ENCODE results near the gene LRP1.

LRP1 gene

GRCh38 chr12:57238854-57239554 is 110.7 kb downstream of the LRP1 start:
- H3K36me3 ChIP-seq (ENCODE audit: insufficient read depth, low read length): peaks cover 8% of the 10 kb centered on the region
- no peak for DNase-seq (ENCODE audit: low read depth, low spot score)
- TF ChIP-seq FOXP2 (optimal IDR thresholded peaks at IDR 0.05; ENCODE audit: control extremely low read depth, extremely low read length, insufficient read depth): no peak
- TF ChIP-seq POLR2AphosphoS5 (IDR thresholded peaks at IDR 0.05; ENCODE audit: borderline replicate concordance, low read depth, low read length): peak; percentile 14; the same call in 1 of the 2 replicates
- H3K27ac ChIP-seq: no peak overlapping the region
- peak overlapping the region; percentile 84 for H3K4me3 ChIP-seq
- H3K9ac ChIP-seq (ENCODE audit: insufficient read length): peak overlapping the region; percentile 83
- H3K9me3 ChIP-seq (ENCODE audit: low read depth, low read length): no peaks in the 10 kb centered on the region

GRCh38 chr12:57239587-57240065 is 111.3 kb downstream of the LRP1 start:
- Histone ChIP-seq H3K4me3 (peak overlapping the region; percentile 84), H3K27ac (no peak overlapping the region), H3K9ac (ENCODE audit: insufficient read length) (peak overlapping the region; percentile 83), H3K9me3 (ENCODE audit: low read depth, low read length) (no peaks in the 10 kb centered on the region), H3K36me3 (ENCODE audit: insufficient read depth, low read length) (peaks cover 1% of the 10 kb centered on the region; the same call in 1 of the 2 replicates)
- no peak for TF ChIP-seq FOXP2 (optimal IDR thresholded peaks at IDR 0.05; ENCODE audit: control extremely low read depth, extremely low read length, insufficient read depth)
- no peak for TF ChIP-seq EZH2 (IDR thresholded peaks at IDR 0.05)
- TF ChIP-seq POLR2AphosphoS5 (IDR thresholded peaks at IDR 0.05; ENCODE audit: borderline replicate concordance, low read depth, low read length): no peak
- DNase-seq (ENCODE audit: low read depth, low spot score): no peak

DNA sequence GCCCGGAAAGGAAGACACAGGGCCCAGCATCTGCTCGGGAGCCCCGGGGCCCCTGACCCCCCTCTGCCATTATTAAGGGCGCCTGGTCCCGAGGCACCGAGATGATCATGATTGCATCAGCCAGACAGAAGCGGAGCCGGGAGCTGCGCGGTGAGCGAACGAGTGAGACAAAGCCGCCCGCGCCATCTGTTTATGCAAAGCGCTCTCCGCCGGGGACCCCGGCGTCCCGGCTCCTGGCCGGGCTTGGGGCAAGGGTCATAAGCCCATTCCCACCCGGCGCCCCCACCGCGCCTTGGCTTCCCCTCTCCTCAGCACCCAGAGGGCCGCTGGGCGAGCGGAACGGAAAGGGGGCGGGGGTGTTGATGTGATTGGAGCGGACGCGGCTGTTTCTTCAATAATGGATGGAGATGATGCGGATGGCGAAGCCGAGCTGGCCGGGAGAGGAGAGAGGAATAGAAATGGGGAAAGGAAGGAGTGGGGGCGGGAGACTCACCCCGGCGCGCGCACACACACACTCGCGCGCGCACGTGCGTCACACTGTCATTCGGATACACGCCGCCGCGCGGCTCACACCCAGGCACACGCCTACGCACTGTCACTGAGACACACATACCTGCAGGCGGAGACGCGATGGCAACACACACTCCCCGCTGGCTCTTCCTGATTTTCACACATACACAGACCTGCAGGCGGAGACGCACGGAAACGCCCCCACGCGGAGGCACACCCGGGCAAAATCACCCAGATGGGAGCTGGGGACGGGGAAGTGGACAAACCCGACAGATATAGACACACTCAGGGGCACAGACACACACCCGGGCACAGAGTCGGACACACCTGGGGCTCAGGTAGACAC is 112.0 kb downstream of the LRP1 start:
- peak overlapping the region; percentile 83 for H3K9ac ChIP-seq (ENCODE audit: insufficient read length)
- TF ChIP-seq POLR2AphosphoS5 (IDR thresholded peaks at IDR 0.05; ENCODE audit: borderline replicate concordance, low read depth, low read length) (no peak), FOXP2 (optimal IDR thresholded peaks at IDR 0.05; ENCODE audit: control extremely low read depth, extremely low read length, insufficient read depth) (no peak), EZH2 (IDR thresholded peaks at IDR 0.05) (no peak)
- peak overlapping the region; percentile 84 for H3K4me3 ChIP-seq
- no peaks in the 10 kb centered on the region for H3K36me3 ChIP-seq (ENCODE audit: insufficient read depth, low read length)
- H3K27ac ChIP-seq: no peak overlapping the region
- no peaks in the 10 kb centered on the region for H3K9me3 ChIP-seq (ENCODE audit: low read depth, low read length)
- DNase-seq (ENCODE audit: low read depth, low spot score): no peak

GRCh38 chr12:57240926-57241401 is 112.7 kb downstream of the LRP1 start:
- H3K4me3 ChIP-seq: peak overlapping the region; percentile 84
- H3K27ac ChIP-seq: no peak overlapping the region
- DNase-seq (ENCODE audit: low read depth, low spot score): no peak
- no peaks in the 10 kb centered on the region for H3K36me3 ChIP-seq (ENCODE audit: insufficient read depth, low read length)
- H3K9me3 ChIP-seq (ENCODE audit: low read depth, low read length): no peaks in the 10 kb centered on the region
- H3K9ac ChIP-seq (ENCODE audit: insufficient read length): no peak overlapping the region
- no peak for TF ChIP-seq FOXP2 (optimal IDR thresholded peaks at IDR 0.05; ENCODE audit: control extremely low read depth, extremely low read length, insufficient read depth)
- TF ChIP-seq EZH2 (IDR thresholded peaks at IDR 0.05): no peak
- TF ChIP-seq POLR2AphosphoS5 (IDR thresholded peaks at IDR 0.05; ENCODE audit: borderline replicate concordance, low read depth, low read length): no peak

DNA sequence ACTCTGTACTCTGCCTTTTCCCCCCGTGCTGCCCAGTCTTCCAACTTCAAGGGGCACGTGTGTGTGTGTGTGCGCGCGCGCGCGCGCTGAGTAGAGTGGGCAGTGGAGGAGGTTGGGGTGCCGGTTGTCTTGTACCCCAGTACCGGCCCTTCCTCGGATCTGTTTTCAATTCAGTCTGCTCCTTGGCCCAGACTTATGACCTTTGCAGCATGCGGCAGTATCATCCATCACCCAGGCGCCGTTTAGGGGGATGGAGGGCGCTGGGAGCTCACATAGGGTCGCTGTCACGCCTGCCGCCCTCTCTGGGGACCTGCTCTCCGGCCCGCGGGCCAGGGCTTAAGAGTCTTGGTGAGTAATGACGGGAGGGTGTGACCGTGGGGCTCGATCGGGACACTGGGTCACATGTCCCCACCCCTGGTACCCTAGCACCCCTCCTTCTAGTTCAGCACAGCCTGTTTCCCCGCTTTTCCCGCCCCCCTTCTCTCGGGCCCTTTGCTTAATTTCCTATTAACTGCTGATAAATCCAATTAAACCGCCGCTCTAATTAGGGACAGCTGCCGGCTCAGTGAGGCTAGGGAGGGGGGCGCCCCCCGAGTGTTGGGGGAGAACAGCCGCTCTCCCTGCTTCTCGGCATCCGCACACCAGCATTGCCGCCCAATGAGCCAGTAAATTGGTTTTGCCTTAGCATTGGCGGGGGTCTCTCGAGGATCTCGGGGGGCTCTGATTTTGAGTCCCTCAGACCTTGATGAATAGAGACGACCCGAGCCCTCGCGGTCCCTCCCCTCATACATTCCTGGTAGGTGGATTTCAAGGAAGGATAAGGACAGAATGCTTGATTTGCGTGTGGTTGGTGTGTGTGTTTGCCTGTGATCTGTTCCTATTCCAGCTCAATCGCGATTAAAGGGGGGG is 113.4 kb downstream of the LRP1 start:
- Histone ChIP-seq H3K9ac (ENCODE audit: insufficient read length) (no peak overlapping the region), H3K9me3 (ENCODE audit: low read depth, low read length) (no peaks in the 10 kb centered on the region), H3K4me3 (peak overlapping the region; percentile 96), H3K36me3 (ENCODE audit: insufficient read depth, low read length) (no peaks in the 10 kb centered on the region), H3K27ac (no peak overlapping the region)
- TF ChIP-seq POLR2AphosphoS5 (IDR thresholded peaks at IDR 0.05; ENCODE audit: borderline replicate concordance, low read depth, low read length): no peak
- no peak for TF ChIP-seq FOXP2 (optimal IDR thresholded peaks at IDR 0.05; ENCODE audit: control extremely low read depth, extremely low read length, insufficient read depth)
- no peak for TF ChIP-seq EZH2 (IDR thresholded peaks at IDR 0.05)
- no peak for DNase-seq (ENCODE audit: low read depth, low spot score)

GRCh38 chr12:57242329-57242690 is 114.0 kb downstream of the LRP1 start:
- Histone ChIP-seq H3K36me3 (ENCODE audit: insufficient read depth, low read length) (no peaks in the 10 kb centered on the region), H3K9me3 (ENCODE audit: low read depth, low read length) (no peaks in the 10 kb centered on the region), H3K27ac (no peak overlapping the region), H3K9ac (ENCODE audit: insufficient read length) (no peak overlapping the region), H3K4me3 (peak overlapping the region; percentile 96)
- TF ChIP-seq FOXP2 (optimal IDR thresholded peaks at IDR 0.05; ENCODE audit: control extremely low read depth, extremely low read length, insufficient read depth): no peak
- TF ChIP-seq POLR2AphosphoS5 (IDR thresholded peaks at IDR 0.05; ENCODE audit: borderline replicate concordance, low read depth, low read length): no peak
- no peak for TF ChIP-seq EZH2 (IDR thresholded peaks at IDR 0.05)
- DNase-seq (ENCODE audit: low read depth, low spot score): no peak

DNA sequence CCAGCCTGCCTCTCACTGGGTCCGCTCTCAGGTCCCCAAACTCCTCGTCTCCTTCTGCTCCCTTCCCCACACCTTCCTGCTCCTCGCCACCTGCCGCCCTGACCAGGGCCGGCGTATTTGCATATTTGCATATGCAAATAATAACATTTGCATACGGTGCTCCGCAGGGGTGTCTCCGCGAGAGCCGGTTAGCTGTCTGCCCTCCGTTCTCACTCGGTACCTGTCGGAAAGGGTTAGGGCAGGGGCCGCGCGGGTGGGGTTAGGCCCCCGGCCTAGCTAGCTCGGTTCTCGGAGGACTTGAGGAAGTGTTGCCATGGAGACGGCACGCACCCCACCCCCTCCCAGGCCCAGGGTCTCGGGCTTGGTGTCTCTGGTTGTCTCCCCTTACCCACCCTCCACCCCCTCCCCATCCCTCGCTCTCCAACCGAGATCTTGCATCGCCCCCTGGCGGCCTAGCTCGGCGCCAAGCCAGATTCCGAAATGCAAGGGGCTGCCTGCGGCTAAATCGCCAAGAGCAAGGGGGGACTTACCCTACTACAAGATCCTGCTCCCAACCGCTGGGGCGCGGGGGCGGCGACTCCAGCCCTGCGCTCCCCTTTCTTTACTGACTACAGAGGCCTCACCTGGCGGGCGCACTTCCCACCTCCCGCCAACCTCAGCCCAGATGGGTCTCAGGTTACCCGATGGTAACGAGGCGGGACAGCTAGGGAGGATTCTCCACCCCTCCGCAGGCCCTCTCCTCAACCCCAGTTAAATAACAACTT is 114.6 kb downstream of the LRP1 start:
- Histone ChIP-seq H3K27ac (no peak overlapping the region), H3K36me3 (ENCODE audit: insufficient read depth, low read length) (no peaks in the 10 kb centered on the region), H3K4me3 (peak overlapping the region; percentile 96), H3K9ac (ENCODE audit: insufficient read length) (peak overlapping the region; percentile 68), H3K9me3 (ENCODE audit: low read depth, low read length) (no peaks in the 10 kb centered on the region)
- TF ChIP-seq POLR2AphosphoS5 (IDR thresholded peaks at IDR 0.05; ENCODE audit: borderline replicate concordance, low read depth, low read length): no peak
- no peak for TF ChIP-seq FOXP2 (optimal IDR thresholded peaks at IDR 0.05; ENCODE audit: control extremely low read depth, extremely low read length, insufficient read depth)
- TF ChIP-seq EZH2 (IDR thresholded peaks at IDR 0.05): no peak
- DNase-seq (ENCODE audit: low read depth, low spot score): no peak

Data from SK-N-MC (cell line).